HG02981 (cell line): ENCODE results near the gene POP4.

Source experiments
- ATAC-seq: cut with Tn5 transposase; IDR thresholded peaks from one replicate; pipeline ENCODE4 v1.9.1; 2021; ENCODE audit warnings: mild to moderate bottlenecking, moderate library complexity; ENCODE audit not compliant: unreplicated experiment

The POP4 gene

GRCh38 chr19:29660835-29661234, 54.8 kb downstream of the POP4 start:
- ATAC-seq, result no peak

DNA sequence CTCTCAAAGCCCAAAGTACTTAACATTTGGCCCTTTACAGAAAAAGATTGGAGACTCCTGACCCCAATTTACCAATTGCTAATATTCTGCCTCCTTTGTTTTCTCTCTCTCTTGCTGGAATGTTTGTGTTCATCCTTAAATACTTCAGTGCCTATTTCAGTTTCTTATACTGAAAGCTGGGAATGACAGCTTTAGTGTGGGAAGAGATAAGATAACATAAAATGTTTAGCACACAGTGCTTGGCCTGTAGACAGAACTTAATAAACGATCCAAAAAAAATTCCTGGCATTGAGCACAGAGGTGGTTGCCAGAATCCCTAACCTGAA, 56.2 kb downstream of the POP4 start:
- no peak for ATAC-seq

GRCh38 chr19:29662604-29663404, 56.7 kb downstream of the POP4 start:
- ATAC-seq, result no peak

GRCh38 chr19:29663861-29664752, 58.0 kb downstream of the POP4 start:
- ATAC-seq, result no peak

GRCh38 chr19:29664753-29665214, 58.7 kb downstream of the POP4 start:
- ATAC-seq, result no peak

- peak; percentile 86 for ATAC-seq
These were observed 59.2 kb downstream of the POP4 start, which contains the start of gene PLEKHF1 for GRCh38 chr19:29665215-29665825. PLEKHF1 (plus strand) TSS chr19:29665461; CDS start chr19:29673840, 8,379 bp downstream.

DNA sequence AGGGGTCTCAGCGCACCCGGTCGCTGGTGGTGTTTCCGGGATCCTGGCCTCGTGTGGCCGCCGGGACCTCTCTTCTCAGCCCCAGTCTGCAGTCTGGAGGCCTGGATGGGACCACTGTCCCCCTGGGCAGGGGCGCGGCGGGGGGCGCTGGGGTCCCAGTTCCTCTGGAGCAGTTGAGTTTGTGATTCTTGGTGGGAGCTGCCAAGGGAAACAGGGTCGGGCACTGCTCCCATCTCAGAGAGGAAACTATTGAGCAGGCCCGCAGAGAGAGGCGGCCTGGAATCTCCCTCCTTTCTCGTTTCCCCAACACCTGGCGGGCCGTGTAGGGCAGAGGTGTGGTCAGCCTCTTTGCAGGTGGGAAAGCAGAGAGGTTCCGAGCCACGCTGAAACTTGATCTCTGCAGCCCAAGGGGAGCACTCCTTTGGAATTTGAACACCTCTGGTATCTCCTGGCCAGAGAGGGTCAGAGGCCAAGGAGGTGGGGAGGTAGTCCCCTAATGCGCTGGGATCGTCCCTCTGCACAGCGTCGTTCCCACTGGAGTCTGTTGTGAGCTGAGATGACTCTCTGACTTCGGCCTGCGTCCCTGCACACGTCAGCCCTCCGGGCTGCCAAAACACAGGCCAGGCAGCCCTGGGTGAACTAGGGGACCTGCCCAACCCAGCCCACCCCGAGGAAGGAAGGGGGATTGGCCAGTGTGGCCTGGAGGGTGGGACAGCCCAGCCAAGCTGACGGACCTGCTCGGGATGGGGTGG, 59.9 kb downstream of the POP4 start:
- peak; percentile 5 for ATAC-seq
